C4-2B (cell line): ENCODE data around the gene MGME1.
A peak's percentile ranks its signal among the peaks of the same experiment; 100 is the strongest.

Source experiments
- H3K27ac ChIP-seq: fragments of 450-650 bp; 2 replicates; pipeline ENCODE4 v1.5.1; 2017
- ZFX ChIP-seq: fragments of 450-650 bp; IDR thresholded peaks from 2 replicates; pipeline ENCODE4 v1.6.1; 2017
- TF ChIP-seq, protein P1 (sequence below): fragments of 450-650 bp; conservative IDR thresholded peaks from 2 replicates; pipeline ENCODE4 v1.5.1; 2017; ENCODE audit warnings: mild to moderate bottlenecking

MGME1 gene

GRCh38 chr20:17963114-17963897 is 5.5 kb upstream of the MGME1 start:
- no peak for TF ChIP-seq ZFX
- TF ChIP-seq, protein P1, sequence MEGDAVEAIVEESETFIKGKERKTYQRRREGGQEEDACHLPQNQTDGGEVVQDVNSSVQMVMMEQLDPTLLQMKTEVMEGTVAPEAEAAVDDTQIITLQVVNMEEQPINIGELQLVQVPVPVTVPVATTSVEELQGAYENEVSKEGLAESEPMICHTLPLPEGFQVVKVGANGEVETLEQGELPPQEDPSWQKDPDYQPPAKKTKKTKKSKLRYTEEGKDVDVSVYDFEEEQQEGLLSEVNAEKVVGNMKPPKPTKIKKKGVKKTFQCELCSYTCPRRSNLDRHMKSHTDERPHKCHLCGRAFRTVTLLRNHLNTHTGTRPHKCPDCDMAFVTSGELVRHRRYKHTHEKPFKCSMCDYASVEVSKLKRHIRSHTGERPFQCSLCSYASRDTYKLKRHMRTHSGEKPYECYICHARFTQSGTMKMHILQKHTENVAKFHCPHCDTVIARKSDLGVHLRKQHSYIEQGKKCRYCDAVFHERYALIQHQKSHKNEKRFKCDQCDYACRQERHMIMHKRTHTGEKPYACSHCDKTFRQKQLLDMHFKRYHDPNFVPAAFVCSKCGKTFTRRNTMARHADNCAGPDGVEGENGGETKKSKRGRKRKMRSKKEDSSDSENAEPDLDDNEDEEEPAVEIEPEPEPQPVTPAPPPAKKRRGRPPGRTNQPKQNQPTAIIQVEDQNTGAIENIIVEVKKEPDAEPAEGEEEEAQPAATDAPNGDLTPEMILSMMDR: no peak

DNA sequence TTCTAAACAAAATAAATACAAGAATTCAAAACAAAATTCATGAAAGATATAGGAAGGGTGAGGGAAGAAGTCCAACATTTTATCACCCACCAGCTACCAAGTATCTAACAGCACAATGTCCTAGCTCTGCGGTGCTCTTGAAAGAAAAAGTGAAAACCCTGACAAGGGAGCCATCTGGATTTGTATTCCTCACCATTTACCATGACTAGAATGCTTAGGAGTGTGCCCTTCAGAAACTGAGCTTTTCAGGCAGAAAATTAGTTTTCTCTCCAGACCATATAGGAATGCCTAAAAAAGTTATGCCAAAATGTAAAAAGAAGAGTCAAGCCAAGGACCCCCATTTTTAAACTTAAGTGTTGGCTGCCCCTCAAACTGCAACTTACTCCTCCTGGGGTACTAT is 4.7 kb upstream of the MGME1 start:
- TF ChIP-seq, protein P1: no peak
- TF ChIP-seq ZFX: no peak
- H3K27ac ChIP-seq: no peak overlapping the region

More at GRCh38 chr20:17963114-17963897, 5.5 kb upstream of the MGME1 start:
- peak overlapping the region; percentile 23 for H3K27ac ChIP-seq

- TF ChIP-seq, protein P1: no peak
- TF ChIP-seq ZFX: no peak
Measured at GRCh38 chr20:17964632-17965031, 4.2 kb upstream of the MGME1 start.

GRCh38 chr20:17965042-17965697 is 3.6 kb upstream of the MGME1 start:
- TF ChIP-seq, protein P1: no peak
- no peak for TF ChIP-seq ZFX
- H3K27ac ChIP-seq: peak overlapping the region; percentile 13; the same call in 1 of the 2 replicates

More at GRCh38 chr20:17964632-17965031, 4.2 kb upstream of the MGME1 start:
- H3K27ac ChIP-seq: no peak overlapping the region

GRCh38 chr20:17966432-17967310 is 2.1 kb upstream of the MGME1 start:
- TF ChIP-seq, protein P1: no peak; the same call in 1 of the 2 replicates
- TF ChIP-seq ZFX: no peak
- H3K27ac ChIP-seq: no peak overlapping the region

GRCh38 chr20:17967521-17968365 is 1.1 kb upstream of the MGME1 start:
- H3K27ac ChIP-seq: peak overlapping the region; percentile 98
- TF ChIP-seq, protein P1: no peak
- TF ChIP-seq ZFX: no peak
